GM19455 (cell line): ENCODE results near the gene CRYGN.

Experiments
- ATAC-seq: cut with Tn5 transposase; IDR thresholded peaks from one replicate; pipeline ENCODE4 v1.9.1; 2021; ENCODE audit not compliant: unreplicated experiment

CRYGN gene

DNA sequence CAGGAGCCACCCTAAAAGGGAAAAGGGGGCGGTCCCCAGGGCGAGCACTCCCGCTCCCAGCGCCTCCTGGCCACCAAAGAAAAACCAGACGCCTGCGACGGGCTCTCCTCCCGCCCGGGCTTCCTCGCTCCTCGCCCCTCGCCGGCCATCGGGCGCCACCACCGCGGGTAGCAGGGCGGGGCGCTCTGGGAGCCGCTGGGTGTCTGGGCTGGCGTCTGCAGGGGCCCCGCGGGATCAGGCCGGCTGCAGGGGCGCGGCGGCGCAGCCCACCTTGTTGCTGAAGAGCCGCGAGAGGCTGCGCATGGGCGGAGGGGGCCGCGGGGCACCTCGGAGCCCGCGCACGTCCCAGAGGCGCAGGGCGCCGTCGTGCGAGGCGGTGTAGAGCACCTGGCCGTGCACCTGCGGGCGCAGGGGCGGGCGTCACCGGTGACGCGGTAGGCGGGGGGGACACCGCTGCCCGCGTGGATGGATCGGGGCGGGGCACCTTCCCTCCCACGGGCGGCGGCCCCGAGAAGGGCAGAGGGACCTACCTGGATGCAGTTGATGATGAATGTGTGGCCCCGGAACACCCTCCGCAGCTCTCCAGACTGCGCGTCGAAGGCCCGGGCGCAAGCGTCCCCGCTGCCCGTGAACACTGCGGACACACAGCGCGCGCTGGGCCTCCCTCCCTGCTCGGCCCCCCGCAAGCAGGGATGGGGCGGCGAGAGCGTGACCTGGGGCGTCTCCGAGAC, 58.4 kb downstream of the CRYGN start:
- no peak for ATAC-seq

DNA sequence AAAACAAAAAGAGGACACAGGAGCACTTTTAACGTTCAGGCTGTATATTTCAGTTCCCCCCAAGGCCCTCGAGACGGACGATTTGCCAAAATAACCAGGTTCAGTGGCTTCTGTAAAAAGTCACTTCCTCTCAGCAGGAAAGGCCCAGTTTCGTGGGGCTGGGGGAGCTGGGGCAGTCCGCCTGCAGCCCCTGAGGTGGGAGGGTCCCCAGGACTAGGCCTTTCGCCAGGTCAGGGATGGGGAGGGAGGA, 58.9 kb downstream of the CRYGN start:
- no peak for ATAC-seq

DNA sequence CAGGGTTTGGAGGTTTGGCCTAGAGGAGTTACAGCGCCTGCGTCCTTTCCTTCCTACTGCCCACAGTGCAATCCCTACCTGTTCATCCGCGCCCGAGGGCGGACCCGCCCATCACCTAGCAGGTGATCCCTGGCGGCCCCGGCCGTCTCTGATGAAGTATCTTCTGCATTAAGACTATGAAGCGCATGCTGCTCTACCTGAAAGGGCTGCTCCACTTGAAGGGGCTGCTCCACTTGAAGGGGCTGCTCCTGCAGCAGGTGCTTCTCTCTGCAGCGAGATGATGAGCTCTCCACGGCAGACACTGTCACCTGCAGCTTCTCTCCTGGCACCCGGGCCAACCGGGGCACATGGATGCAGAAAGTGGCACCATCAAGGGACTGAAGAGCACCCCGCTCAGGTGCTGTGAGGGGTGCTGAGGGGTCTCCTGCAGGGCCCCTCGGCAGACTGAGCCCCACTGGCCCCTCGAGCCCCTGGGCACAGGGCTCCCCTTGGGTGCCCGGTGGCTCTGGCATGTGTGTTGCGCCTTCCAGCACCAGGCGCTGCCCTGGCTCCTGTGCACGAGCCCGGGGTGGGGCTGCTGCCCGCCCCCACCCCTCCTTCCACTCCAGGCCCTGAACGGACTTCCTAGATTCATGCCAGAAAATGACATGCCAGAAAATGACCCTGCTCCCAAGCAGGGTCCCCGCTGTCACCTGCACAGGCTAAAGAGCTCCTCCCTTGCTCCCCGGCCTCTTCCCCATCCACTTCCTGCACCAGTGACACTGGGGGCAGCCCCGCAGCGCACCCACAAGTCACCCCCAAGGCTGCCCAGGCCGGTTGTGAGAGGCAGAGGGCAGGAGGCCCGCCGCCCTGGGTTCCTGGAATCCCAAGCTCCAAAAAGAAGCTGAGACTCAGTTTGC, 59.5 kb downstream of the CRYGN start:
- ATAC-seq: no peak

DNA sequence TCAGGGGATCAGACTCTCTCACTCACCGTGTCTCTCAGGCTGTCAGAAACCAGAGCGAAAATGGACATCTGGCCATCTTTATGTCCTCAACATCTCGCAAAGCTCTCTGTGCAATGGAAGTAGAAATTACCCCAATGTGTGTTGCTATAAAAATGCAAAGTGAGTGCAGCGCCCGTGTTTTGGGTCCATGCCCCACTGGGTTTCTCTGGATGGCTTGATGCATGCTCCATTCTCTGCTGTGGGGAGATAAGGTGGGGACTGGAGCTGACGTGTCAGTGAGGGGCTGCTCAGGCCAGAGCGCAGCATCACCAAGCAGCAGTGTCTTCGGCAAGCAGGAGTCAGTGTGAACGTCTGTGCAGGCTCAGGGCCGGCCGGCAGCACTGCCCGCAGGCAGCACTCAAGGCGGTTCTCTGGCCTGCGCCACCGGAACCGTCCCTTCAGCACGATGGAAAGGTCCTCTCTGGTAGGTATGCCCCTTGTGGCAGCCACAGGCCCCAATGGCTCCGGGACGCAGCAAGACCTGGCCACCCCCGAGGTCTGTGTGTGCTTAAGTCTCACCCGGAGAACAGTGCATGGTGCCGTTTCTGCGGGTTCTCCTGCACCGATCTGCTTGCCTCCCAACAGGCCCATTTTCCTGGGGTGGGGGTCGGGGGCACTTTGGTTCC, 60.3 kb downstream of the CRYGN start:
- no peak for ATAC-seq

DNA sequence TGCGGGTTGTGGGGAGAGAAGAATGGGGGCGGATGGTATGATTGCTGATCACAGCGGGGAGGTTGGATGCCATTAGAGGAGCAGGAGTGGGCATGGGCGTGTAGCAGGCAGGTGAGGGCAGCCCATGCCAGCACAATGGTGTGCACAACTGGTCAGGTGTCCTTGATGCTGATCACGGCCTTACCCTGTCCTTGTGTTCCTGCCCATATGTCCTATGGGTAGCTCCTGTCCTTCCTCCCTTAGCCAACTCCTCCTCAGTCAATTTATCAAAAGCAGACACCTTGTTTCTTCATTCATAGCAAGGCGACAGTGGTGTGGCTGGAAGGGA, 60.8 kb downstream of the CRYGN start:
- ATAC-seq: no peak
